NCI-H526 (cell line): ENCODE measurements around the gene DHTKD1.
"Not testable (repeated sequence)": the region's sequence is repeated elsewhere in the genome, so short reads cannot be mapped to it uniquely, and the experiment has no call there.

Experiments
- DNase-seq, 2 experiments: peaks; one replicate each; lab custom pipeline; 2025; lab: John Stamatoyannopoulos, UW

DHTKD1 gene

DNA sequence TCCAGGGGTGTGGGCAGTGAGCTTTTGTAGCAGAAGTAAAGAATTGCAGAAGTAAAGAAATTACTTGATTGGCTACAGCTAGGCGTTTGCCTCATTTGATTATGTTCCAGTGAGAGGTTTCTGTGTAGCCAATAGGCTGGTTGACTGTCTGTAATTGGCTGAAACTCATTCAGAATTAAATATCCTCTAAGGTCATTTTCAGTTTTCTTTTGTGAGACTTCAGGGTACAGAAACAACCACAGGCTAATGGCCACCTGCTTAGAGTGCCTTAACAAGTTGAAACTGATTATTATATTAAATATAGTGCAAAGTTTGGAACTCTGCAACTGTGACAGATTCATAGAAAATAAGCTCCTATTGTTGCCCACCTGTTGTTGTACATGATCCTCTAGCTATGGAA is 71.3 kb downstream of the DHTKD1 start:
- no peak for DNase-seq

GRCh38 chr10:12144538-12144937 is 75.8 kb downstream of the DHTKD1 start:
- DNase-seq: no peak

GRCh38 chr10:12150163-12150562 is 81.4 kb downstream of the DHTKD1 start:
- no peak for DNase-seq

DNA sequence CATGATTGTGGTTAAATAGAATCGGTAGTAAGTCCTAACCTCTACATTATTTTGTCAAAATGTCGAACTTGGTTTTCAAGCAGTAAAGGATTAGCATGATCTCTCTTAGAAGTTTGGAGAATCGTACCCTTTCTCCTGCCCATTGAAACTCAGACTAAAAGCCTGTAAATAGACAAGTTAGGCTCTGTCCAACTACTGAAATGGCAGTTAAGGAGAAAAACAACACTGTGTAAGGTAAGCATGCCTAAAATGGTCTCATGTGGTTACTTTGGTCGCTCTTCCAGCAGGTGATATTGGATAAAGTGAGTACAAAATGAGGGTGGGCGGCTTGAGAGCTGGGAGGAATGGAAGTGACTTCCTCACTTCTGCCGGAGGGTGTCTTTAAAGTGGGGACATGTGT is 85.8 kb downstream of the DHTKD1 start:
- DNase-seq: no peak

GRCh38 chr10:12156367-12157123 is 87.8 kb downstream of the DHTKD1 start:
- no peak for DNase-seq

GRCh38 chr10:12158111-12158510 is 89.4 kb downstream of the DHTKD1 start:
- DNase-seq: no peak

DNA sequence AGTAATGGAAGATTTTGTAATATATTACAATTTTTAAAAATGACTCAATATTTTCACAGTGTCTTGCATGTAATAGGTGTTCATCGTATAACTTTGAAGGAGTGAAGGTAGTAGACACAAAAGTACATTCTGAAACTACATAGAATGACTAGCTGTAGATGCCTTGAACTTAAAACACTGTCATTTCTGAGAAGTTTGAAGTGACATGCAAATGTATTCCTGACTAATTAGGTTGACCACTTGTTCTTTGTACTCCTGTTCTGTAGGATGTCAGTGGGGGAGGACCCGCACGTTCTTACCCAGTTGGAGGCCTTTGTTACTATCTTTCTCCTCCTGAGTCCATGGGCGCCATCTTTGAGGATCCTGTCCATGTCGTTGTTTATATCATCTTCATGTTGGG is 91.9 kb downstream of the DHTKD1 start:
- no peak for DNase-seq

- no peak for DNase-seq
Measured at GRCh38 chr10:12162927-12163326, 94.2 kb downstream of the DHTKD1 start.

- DNase-seq: no peak
Measured at GRCh38 chr10:12164085-12164484, 95.3 kb downstream of the DHTKD1 start.

GRCh38 chr10:12165036-12165435 is 96.3 kb downstream of the DHTKD1 start:
- DNase-seq: no peak

DNA sequence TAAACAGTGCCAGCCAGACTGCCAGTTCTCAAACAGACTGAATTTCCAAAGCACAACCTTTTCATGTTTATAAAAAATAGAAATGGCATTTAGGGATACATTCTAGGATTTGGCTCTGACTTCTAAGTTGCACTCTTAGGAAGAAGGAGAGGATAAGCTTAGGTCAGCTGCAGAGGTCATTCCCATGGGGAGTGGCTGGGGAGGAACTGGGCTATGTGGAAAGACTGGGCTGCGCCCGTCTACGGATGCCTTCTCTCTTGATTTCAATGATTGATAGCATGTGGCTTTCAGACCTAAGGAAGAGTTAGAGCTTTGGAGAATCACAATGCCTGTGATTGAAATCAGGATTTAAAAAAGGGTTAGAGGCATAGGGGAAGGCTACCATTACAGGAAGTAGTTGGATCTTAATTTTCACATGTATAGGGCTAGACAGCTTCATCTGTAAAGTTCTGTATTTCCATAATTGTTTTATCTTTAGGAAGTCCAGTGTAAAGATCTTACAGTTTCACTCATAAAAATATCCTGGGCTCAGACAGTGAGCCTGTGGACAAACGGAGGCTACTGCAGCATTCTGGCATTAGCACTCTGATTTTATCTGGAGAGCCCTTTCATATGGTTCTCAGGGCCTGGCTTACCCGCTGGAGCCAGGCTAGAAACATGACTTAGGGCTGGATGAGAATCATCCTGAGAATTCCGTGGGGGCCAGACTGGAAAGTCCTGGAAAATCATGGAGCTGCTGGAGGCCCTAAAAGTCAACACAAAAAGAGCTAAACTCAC is 97.4 kb downstream of the DHTKD1 start:
- no peak for DNase-seq

DNA sequence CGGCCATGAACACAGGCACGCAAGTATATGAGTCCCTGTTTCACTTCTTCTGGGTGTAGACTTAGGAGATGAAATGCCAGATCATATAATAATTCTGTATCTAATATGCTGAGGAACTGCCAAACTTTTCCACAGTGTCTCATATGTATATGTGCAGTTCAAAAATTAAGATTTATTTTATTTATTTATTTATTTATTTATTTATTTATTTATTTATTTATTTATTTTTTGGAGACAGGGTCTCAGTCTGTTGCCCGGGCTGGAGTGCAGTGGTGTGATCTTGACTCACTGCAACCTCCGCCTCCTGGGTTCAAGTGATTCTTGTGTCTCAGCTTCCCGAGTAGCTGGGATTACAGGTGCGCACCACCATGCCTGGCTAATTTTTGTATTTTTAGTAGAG is 102.8 kb downstream of the DHTKD1 start:
- not testable (repeated sequence) for DNase-seq
